Tibial artery (tissue), 4 donors: ENCODE data around the gene ADSS2.

Experiments
- DNase-seq, 2 donors: peaks; one replicate each; pipeline ENCODE4 v3.0.0-alpha.2; 2019
- H3K27ac ChIP-seq, 2 donors: fragments of 200-600 bp; sonication (generic) in 1 of 2; 1 replicate in 1 of 2; 2 replicates in 1 of 2; pipeline ENCODE4 v1.5.1; 2018 to 2019; ENCODE audit warnings: mild to moderate bottlenecking in 1 of 2
- H3K27me3 ChIP-seq, 2 donors: fragments of 200-600 bp; sonication (generic) in 1 of 2; one replicate each; pipeline versions ENCODE4 v1.5.1 to v1.6.0; 2016 to 2019
- H3K36me3 ChIP-seq, 3 donors: fragments of 200-600 bp; sonication (generic) in 2 of 3; one replicate each; pipeline ENCODE4 v1.5.1; 2016 to 2019; ENCODE audit warnings: mild to moderate bottlenecking in 2 of 3
- H3K4me1 ChIP-seq, 4 donors: fragments of 200-600 bp; sonication (generic) in 2 of 4; 1 replicate in 3 of 4; 2 replicates in 1 of 4; pipeline ENCODE4 v1.5.1; 2016 to 2019
- H3K4me3 ChIP-seq, 2 donors: fragments of 200-600 bp; sonication (generic) in 1 of 2; 1 replicate in 1 of 2; 2 replicates in 1 of 2; pipeline ENCODE4 v1.5.1; 2018 to 2019; ENCODE audit warnings: mild to moderate bottlenecking in 2 of 2
- H3K9me3 ChIP-seq, 3 donors: fragments of 200-600 bp; sonication (generic) in 1 of 3; one replicate each; pipeline ENCODE4 v1.5.1; 2016 to 2019
- CTCF ChIP-seq, 2 experiments: fragments of 200-600 bp in 1 of 2; fragments of 450-650 bp in 1 of 2; IDR thresholded peaks; one replicate each; pipeline ENCODE4 v1.5.1; 2017 to 2019; ENCODE audit warnings: antibody characterized with exemption in 2 of 2, mild to moderate bottlenecking in 1 of 2, moderate library complexity in 1 of 2
- intact Hi-C: fragments of 100-400 bp; cut with DNase I; formaldehyde crosslinking; loops from one replicate; pipeline ENCODE4 v1.15.0; 2023; ENCODE audit warnings: low total_unique reads

ADSS2 gene

GRCh38 chr1:244456586-244456985 is 4.9 kb upstream of the ADSS2 start:
- no peak overlapping the region for H3K4me3 ChIP-seq
- no peak for TF ChIP-seq CTCF (IDR thresholded peaks at IDR 0.05)
- DNase-seq: no peak
- no peaks in the 10 kb centered on the region for H3K36me3 ChIP-seq
- intact Hi-C loops: no loop called here
- no peaks in the 10 kb centered on the region for H3K27me3 ChIP-seq
- no peaks in the 10 kb centered on the region for H3K9me3 ChIP-seq
- H3K27ac ChIP-seq: no peak overlapping the region
- peaks cover 0 to 13% (median 4%) of the 10 kb centered on the region in 4 donors for H3K4me1 ChIP-seq

GRCh38 chr1:244454412-244454811 is 2.7 kb upstream of the ADSS2 start:
- Histone ChIP-seq H3K27me3 (no peaks in the 10 kb centered on the region), H3K27ac (no peak overlapping the region), H3K36me3 (no peaks in the 10 kb centered on the region), H3K4me3 (no peak overlapping the region), H3K4me1 (peaks cover 0 to 15% (median 10%) of the 10 kb centered on the region in 4 donors), H3K9me3 (no peaks in the 10 kb centered on the region)
- DNase-seq: no peak
- intact Hi-C loops: loop anchor here (5.0 kb wide), 2 partner anchors 198 to 407 kb away; partner anchors contain the start of gene DESI2
- TF ChIP-seq CTCF (IDR thresholded peaks at IDR 0.05): no peak

- peak; percentile 46 to 53 for TF ChIP-seq CTCF (IDR thresholded peaks at IDR 0.05)
- intact Hi-C loops: loop anchor here (5.0 kb wide), 2 partner anchors 200 to 405 kb away; partner anchors contain the start of gene DESI2
- H3K4me3 ChIP-seq: peak overlapping the region; percentile 84 to 96
These were observed 464 bp upstream of the ADSS2 start for GRCh38 chr1:244451951-244452795.

GRCh38 chr1:244450597-244451538 is 841 bp downstream of the ADSS2 start:
- no peaks in the 10 kb centered on the region for H3K36me3 ChIP-seq
- peak; percentile 52 to 81 for DNase-seq
- TF ChIP-seq CTCF (IDR thresholded peaks at IDR 0.05): no peak
- peak overlapping the region; percentile 92 to 98 for H3K27ac ChIP-seq
- H3K4me1 ChIP-seq: peaks cover 0 to 46% (median 26%) of the 10 kb centered on the region in 4 donors
- peak overlapping the region; percentile 84 to 96 for H3K4me3 ChIP-seq
- intact Hi-C loops: loop anchor here (5.0 kb wide), 2 partner anchors 201 to 404 kb away; partner anchors contain the start of gene DESI2
- H3K27me3 ChIP-seq: no peaks in the 10 kb centered on the region
- no peaks in the 10 kb centered on the region for H3K9me3 ChIP-seq

More at GRCh38 chr1:244451951-244452795, 464 bp upstream of the ADSS2 start:
- Histone ChIP-seq H3K27me3 (no peaks in the 10 kb centered on the region), H3K27ac (peak overlapping the region; percentile 92 to 98), H3K36me3 (no peaks in the 10 kb centered on the region), H3K9me3 (no peaks in the 10 kb centered on the region), H3K4me1 (peaks cover 0 to 38% (median 22%) of the 10 kb centered on the region in 4 donors)
- peak; percentile 99 to 100 for DNase-seq

- no peak for TF ChIP-seq CTCF (IDR thresholded peaks at IDR 0.05)
- Histone ChIP-seq H3K4me3 (peak overlapping the region; percentile 84 to 96), H3K27ac (peak overlapping the region; percentile 92 to 98), H3K36me3 (no peaks in the 10 kb centered on the region), H3K9me3 (no peaks in the 10 kb centered on the region), H3K4me1 (peaks cover 0 to 55% (median 34%) of the 10 kb centered on the region in 4 donors), H3K27me3 (no peaks in the 10 kb centered on the region)
- intact Hi-C loops: loop anchor here (5.0 kb wide), 2 partner anchors 202 to 403 kb away; partner anchors contain the start of gene DESI2
- DNase-seq: no peak
These were observed 1.7 kb downstream of the ADSS2 start for GRCh38 chr1:244449936-244450508.
